NCI-H748 treated with DMSO at 0.1 percent for 48 hours (cell line): Measurements from ENCODE around the gene WNT5B.
"Not testable (repeated sequence)": the region's sequence is repeated elsewhere in the genome, so short reads cannot be mapped to it uniquely, and the experiment has no call there.

ENCODE experiments used
- DNase-seq: peaks from one replicate; lab custom pipeline; 2025; lab: John Stamatoyannopoulos, UW

Gene WNT5B

DNA sequence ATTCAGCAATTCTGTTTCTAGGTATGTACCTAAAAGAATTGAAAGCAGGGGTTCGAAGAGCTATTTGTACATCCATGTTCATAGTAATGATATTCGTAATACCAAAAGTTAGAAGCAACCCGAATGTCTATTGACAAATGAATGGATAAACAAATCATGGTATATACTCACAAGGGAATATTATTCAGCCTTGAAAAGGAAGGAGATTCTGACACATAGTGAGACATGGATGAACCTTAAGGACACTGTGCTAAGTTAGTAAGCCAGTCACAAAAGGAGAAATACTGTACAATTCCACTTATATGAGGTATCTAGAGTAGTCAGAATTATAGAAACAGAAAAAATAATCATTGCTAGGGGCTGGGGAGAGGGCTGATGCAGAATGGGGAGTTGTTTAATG lies 30.3 kb upstream of the WNT5B start:
- no peak for DNase-seq

DNA sequence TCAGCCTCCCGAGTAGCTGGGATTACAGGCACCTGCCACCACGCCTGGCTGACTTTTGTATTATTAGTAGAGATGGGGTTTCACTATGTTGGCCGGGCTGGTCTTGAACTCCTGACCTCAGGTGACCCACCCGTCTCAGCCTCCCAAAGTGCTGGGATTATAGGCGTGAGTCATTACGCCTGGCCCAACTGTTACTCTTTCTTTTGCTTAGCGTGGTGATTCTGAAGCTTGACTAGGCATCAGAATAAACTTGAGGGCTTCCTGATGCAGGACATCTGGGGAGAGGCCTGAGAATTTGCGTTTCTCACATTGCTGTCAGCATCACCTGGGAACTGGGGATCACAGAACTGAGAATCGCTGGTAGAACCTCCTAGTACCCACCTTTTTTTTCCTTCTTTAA lies 26.3 kb upstream of the WNT5B start:
- not testable (repeated sequence) for DNase-seq

DNA sequence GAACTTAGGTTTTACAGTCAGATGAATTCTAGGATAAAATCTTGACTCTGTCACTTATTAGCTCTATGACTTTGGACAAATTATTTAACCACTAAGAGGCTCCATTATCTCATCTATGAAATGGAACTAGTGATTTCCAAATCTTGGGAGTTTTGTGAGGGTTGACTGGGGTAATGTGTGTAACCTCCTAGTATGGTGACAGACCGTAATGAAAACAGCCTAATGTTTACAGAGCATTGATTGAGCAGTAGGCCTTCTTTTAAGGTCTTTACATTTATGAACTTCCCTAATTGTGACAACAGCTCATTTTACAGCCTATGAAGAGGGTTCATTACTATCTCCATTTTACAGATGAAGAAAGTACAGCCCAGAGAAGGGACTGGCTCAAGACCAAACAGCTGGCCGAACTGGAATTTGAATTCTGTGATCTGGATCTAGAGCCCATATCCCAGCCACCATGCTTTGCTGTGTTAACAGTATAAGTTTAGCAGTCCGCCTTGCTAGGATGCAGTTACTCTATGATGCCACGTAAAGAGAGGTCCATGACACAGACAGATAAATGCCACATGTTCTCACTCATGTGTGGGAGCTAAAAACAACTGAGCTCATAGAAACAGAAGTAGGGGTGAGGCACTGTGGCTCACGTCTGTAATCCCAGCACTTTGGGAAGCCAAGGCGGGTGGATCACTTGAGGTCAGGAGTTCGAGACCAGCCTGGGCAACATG lies 25.6 kb upstream of the WNT5B start:
- DNase-seq, result no peak

DNA sequence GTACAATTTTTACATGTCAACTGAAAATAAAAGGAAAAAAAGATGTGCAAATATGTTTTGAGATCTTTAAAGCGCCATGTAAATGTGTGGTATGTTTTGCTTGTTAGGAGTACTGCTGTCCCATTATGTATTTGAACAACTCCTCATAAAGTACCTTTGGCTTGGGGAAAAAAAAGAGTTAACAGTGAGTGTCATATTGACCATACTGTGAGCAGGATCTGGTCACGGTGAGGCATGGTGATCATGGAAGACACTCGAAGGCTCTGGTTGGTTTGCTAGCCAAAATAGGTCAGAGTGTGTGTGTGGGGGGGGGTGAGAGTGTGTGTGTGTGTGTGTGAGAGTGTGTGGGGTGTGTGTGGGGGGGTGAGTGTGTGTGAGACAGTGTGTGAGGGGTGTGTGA lies 24.6 kb upstream of the WNT5B start:
- DNase-seq, result no peak

DNA sequence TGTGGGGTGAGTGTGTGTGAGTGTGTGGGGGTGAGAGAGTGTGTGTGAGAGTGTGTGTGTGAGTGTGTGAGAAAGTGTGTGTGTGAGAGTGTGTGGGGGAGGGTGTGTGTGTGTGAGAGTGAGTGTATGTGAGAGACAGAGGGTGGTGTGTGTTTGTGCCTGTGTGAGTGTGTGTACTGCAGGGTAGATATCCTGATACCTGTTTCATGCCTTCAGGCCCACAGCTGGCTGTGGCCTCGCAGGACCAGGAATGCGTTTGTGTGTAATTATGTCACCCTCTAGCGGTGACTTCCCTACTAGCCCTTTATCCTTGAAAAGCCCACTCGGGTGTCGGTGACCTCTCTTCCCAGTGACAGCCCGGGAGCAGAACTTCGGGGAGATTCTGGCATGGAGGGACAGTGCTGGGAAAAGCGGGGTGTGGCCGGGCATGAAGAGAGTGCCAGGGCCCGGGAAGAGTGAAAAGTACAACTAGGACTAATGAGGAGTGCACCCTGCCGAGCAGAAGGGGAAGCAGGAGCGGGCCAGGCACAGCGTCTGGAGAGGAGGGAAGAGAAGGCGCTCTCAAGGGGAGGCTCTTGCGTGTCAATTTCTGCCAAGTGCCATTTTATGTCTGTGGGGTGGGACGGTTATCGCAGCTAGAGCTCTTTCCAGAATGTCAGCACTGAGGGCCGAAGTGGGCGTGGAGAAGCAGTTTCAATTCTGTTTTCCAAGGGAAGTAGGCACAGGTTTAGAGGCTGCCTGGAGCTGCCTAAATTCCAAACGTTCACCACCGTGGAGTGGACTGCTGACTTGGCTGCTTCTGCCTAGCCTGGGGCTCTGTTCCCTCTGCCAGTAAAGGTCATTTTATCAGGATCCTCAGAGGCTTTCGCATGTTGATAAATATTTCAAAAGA lies 23.7 kb upstream of the WNT5B start:
- DNase-seq, result peak; percentile 40

DNA sequence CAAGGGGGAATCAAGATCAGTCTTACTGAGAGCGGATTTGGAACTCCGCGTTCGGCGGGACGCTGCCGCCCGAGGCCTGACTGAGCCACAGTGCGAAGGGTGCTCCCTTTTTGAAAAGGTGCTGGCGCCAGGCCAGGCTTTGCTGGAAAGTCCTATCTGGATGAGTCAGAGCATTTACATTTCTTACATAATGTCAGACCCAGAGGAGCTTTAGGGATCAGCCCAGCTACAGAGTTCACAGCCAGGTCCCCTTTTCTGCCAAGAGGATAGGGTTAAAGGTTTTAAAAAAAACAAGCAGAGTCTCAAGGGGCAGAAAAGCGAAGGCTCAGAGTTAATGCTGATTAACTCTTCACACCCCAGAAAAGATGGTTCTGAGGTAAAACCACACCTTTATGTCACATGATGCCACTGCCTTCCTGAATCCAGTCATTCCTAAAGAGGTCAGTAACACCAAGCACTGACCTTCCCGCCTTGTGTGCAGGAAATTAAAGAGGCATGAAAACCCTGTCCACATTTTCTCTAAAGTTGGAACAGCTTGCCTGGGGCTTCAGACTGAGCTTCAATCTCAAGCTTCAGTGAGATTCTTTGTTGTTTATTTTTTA lies 22.9 kb upstream of the WNT5B start:
- DNase-seq, result no peak

DNA sequence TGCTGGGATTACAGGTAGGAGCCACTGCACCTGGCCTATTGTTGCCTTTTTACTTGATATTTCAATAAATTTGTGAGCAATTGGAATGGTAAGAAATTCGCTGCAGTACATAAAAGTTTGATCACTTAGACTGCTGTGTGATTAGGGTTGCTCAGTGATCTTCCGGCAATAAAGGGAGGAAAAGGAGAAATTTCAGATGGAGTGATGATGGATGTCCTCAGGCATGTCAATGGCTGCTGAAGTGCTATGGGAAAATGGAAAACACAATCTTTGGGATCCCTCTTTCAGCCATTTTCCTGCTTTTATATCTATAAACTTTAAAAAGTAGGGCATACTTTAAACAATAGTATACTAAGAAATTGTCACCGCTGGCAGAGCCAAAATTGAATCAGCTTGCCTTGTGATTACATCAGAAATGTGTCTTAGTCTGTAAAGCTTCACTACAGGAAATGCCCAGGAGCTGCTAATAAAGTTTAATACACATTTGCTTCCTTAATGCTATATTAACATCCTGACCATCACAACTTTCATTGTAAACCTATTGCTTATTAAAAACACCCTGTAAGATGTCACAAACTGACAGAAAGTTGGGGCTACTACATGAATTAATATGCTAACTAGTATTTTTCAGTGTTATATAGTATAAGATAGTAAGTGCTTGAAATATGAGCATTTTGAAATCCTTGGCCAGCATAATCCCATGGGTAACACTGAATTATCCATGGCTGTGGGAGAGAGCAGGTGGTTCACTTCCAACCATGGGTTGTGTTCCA lies 20.9 kb upstream of the WNT5B start:
- no peak for DNase-seq

DNA sequence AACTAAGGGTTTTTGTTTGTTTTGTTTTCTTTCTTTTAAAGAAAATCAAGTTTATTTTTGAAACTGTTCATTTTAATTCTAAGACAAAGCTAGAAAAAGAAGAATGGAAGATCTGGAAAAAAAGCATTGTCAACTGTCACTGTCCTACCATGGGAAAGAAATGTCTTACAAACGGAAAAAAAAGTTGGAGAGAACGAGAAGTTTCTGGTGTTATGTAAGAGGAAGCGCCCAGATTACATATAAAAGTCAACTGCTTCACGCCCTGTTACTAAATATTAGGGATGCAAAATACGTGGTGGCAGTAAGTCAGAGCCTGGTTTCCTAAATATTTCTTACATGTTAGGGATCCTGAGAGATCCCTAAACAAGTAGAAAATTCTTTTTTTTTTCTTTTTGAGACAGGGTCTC lies 20.3 kb upstream of the WNT5B start:
- no peak for DNase-seq

DNA sequence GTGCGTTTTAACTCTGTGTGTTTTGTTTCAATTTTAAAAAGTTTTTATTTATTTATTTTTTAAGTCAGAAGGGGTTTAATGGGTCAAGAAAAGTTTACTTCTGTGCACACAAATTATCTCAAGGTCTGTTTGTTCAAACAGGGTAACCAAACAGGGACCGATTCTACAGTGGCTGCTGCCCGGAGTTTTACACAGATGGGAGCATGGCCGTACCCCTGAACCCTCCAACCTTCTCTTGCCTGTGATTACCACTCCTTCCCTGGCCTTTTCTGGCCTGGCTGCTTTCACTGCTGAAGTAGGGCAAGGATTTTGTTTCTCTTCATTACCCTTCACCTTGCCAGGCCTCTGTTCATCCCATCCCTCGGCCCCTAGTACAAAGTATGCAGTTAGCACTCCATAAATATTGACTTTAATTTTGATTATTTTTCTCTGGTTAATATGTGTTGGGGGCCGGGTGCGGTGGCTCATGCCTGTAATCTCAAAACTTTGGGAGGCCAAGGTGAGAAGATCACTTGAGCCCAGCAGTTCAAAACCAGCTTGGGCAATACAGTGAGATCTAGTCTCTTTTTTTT lies 18.9 kb upstream of the WNT5B start:
- DNase-seq, result no peak

DNA sequence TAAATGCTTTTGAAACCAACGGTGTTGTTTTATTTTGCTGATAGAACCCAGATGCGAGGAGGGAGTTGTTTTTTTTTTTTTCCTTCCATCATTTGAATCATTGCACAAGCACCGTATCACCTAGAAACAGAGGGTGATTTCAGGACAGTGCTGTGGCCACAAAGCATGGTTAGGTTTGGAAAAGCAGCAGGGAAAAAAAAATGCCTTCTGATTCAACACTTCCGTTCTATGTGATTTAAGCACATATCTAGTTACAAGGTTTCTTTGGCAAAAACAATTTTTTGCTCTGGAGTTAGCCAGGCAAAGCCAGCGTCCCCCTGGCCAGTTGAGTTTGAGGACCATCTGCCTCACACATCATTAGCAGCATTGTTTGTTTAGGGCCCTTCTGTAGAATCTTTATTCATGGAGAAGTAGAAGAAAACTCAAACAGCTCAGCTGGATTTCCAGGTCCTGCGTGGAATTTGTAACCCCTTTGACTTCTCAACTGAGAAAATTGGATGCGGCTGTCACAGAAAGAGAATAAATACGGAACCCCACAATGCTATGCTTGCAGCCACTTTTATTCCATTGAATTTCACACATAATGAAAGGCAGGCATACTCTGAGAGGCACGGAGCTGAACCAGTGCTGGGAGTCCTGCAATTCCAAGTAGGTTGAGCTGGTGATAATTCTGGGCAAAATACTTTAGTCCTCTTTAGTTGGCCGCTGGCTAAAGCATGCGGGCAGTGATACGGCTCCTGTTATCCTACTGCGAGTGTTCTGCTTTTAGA lies 17.0 kb upstream of the WNT5B start:
- DNase-seq, result no peak

DNA sequence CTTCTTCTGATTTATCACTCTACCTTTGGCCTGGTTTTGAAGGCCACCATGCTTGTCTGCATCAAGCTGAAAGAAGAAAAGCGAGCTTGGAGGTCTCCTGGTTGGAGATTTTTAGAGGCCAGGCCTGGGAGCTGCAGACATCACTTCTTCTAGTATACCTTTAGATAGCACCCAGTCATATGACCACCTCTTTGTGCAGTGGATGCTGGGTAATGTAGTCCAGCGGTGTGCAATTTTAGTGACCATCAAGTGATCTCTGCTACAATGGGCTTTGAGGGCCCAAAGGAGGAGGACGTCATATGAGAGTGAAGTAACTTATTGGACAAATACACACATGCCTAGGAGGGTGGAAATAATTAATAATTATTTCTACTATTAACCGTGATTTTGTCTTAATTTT lies 15.2 kb upstream of the WNT5B start:
- DNase-seq, result no peak

DNA sequence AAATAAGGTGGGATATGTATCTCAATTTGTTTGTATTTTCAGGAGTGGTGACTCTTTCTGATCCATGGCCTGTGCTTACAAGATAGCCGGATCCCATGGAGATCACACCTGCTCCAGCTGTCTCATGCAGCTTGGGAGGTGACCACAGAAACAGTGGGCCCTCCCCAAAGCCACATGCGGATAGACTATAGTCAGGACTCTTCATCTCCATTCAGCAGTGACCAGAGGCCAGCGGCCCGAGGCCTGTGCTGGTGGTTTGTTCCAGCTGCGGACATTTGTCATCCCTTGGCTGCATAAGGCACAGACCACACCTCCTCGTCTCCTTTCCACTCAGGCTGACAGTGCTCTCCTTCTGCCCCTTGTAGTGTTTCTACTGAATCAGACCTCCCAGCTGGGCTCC lies 14.7 kb upstream of the WNT5B start:
- DNase-seq, result no peak

DNA sequence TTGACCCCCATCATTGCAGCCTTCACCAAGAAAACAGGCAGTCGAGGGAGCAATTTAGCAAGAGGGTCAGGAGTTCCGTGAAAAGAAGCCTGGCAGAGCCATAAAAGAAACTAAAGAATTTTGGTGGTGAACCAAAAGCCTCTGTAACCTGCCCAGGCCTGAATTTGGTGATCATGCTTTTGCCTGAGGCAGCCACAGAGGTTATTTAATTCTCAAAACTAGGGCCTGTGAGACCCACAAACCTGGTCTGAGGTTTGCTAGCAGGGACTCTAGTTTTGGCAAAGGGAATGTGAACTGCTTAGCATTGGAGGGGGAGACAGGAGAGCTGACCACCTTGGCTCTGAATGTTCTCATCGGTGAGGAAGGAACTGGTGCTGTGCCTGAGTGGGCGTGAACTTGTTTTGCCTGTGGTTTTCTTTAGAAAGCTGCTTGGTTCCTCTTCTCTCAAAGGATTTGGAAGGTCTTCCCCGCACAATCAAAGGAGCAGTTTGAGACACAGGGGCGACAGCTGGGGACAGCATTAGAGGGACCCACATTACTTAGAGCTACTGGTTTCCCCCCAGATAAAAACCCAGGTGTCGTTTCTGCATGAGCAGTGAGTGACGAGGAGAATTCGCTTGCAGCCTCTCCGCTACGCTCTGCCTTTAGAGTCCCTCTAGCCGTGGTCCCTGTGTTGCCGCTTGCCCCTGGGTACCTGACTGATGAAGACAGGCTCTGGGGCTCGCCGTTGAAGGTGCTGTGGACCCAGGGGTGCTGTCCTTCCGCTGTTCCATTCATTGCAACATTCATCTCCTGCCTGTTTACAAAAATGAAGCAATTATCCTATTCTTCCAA lies 12.6 kb upstream of the WNT5B start:
- DNase-seq, result no peak

DNA sequence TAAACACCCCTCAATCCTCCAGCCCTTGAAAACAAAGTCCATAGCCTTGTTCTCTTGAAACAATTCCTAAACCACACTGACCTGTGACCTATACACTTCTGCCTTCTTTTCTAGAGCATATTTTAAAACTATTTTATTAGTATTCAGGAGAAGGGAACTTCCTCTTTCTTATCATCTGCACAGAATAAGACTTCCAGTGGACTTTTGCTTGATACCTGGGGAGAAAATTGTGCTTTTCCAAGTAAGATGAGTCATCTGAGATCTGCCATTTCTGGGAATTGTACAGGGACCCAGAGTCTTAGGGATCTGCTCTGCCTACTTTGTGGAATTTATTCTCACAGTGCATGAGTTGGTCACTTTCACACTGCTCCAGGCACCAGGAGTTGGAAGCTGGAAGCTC lies 10.5 kb upstream of the WNT5B start:
- no peak for DNase-seq

DNA sequence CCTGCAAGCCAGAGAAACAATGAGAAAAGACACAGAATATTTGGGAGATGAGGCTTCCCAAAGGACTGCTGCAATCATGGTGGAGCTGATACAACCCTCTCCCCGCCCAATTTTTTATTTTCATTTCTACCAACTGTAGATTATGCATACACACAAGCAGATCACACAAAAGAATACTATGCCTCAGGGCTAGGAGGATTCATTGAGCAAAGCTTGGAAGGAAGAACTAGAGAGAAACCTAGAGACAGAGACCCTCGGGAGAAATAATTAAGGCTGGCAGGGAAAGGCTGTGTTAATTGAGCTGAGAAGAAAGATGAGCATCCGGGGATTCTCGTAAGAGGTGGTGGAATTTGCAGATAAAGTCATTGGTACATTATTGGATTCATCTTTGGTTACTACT lies 9.9 kb upstream of the WNT5B start:
- no peak for DNase-seq

DNA sequence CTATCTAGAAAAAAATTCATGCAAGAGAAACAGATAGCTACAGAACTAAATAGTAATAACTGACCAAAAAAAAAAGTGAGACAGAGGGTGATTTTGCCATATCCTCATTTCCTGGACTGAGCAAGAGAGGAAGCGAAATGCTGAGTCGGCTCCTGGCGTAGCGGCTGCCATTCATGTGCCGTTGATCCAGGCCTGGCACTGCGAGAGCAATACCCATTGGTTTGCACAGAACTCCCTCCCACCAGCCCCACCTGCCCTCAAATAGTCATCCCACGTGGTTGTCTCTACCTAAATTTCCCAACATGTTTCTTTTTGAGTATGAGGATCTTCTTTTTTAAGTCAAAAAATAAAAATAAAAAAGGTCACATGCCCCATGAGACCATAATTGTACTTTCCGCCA lies 9.4 kb upstream of the WNT5B start:
- no peak for DNase-seq

DNA sequence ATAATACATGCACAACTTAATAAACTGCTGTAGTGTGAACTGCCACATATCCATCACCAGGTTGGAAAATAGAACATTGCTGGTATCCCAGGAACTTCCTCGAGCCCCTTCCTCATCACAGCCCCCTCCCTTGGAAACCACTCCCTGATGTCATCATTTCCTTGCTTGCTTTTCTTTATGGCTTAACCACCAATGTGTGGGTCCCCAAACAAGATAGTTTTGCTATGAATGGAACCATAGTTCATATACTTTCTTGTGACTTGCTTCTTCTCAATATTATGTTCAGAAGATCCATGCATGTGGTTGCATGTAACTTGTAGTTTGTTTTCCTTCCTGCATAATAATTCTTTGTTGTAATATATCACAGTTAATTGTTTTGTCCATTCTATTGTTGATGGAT lies 8.9 kb upstream of the WNT5B start:
- DNase-seq, result no peak

DNA sequence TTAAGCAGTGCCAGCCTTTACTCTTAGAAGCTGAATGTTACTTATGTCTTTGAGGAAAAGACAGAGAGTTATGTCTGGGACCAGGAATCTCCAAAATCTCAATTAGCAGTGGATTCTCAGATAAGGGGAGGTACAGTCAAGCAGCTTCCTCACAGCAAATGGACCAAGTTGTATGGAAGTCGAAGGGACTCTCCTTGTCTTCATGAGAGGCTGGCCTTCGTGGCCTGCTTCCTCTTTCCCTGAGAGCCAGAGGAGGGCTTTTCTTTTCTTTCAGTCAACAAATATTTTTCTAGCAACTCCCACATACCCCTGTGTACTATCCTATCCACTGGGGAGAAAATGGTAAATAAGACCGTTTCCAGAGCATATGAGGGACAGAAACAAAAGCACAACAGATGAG lies 6.6 kb upstream of the WNT5B start:
- no peak for DNase-seq

DNA sequence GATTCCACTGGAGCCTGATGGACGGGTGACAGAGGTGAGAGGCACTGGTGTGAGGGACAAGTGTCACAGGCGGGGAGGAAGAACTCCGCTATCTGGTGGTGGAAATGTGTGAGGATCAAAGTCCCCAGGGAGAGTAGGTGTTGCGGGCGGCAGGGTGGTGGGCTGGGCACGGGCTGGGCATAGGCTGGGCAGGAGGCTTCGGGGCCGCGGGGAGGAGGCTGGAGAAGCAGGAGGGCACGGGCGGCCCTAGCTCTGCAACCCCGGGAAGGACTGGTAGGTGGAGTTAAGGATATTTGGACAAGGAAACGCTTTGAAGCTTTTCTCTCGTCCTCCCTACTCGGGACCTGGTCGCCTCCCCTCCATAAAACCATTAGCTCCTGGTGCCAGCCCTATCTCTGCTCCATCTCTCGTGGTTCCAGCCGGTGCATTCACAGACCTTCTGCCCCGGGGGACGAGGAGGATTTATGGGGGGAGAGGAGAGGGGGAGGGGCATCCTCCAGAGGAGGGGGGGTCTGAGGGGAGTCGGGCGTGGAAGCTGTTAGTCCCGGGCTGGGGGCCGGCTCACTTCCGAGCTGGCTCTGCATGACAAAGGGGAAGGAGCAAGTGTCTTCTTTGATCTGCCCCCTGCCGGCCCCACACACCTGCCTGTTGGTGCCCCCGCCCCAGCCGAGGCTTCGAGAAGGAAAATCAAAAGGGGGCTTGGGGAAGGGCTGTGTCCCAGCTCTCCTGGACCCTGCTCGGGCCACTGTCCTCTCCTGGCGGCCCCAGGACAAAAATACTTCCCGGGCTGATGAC lies 504 bp downstream of the WNT5B start:
- DNase-seq, result no peak
